Kidney (tissue), 14 donors: ENCODE results near the gene LAMA5. TPM values are rescaled to one million over a fixed set of nuclear protein-coding genes. Genes with fewer than 3 reads are reported as not detected.

Experiments
- DNase-seq, 5 donors: peaks; one replicate each; pipeline ENCODE4 v3.0.0-alpha.2; 2013 to 2020
- FAIRE-seq: peaks from 2 replicates; lab custom pipeline; 2012; peaks lifted over from hg19 to GRCh38; lab: Jason Lieb, UNC
- H3K27ac ChIP-seq, 2 donors: one replicate each; pipeline ENCODE4 v1.7.0; 2013; ENCODE audit warnings: low read depth in 2 of 2, low read length in 2 of 2, inconsistent platforms in 1 of 2
- H3K27me3 ChIP-seq: one replicate; pipeline ENCODE4 v1.7.1; 2013; ENCODE audit warnings: low read length, inconsistent platforms; ENCODE audit not compliant: control insufficient read depth, insufficient read depth
- H3K36me3 ChIP-seq, 3 donors: one replicate each; pipeline versions ENCODE4 v1.7.0 to v1.7.1; 2013; ENCODE audit warnings: low read length in 3 of 3, control low read depth in 1 of 3, inconsistent platforms in 1 of 3; ENCODE audit not compliant: insufficient read depth in 3 of 3, control insufficient read depth in 2 of 3
- H3K4me1 ChIP-seq, 3 donors: one replicate each; pipeline versions ENCODE4 v1.7.0 to v1.7.1; 2013; ENCODE audit warnings: low read length in 3 of 3, inconsistent platforms in 1 of 3, low read depth in 1 of 3; ENCODE audit not compliant: control insufficient read depth in 2 of 3, insufficient read depth in 2 of 3
- H3K4me3 ChIP-seq, 3 donors: one replicate each; pipeline versions ENCODE4 v1.7.0 to v1.8.1; 2013; ENCODE audit warnings: low read length in 3 of 3, control low read depth in 1 of 3, inconsistent platforms in 1 of 3
- H3K9ac ChIP-seq, 3 donors: one replicate each; pipeline versions ENCODE4 v1.7.0 to v1.7.1; 2013; ENCODE audit warnings: low read length in 3 of 3, control low read depth in 1 of 3, inconsistent platforms in 1 of 3
- H3K9me3 ChIP-seq, 3 donors: one replicate each; pipeline versions ENCODE4 v1.7.0 to v1.7.1; 2013; ENCODE audit warnings: low read length in 3 of 3, control low read depth in 1 of 3, inconsistent platforms in 1 of 3; ENCODE audit not compliant: control insufficient read depth in 2 of 3, insufficient read depth in 1 of 3
- intact Hi-C: fragments of 100-400 bp; cut with DNase I; formaldehyde crosslinking; loops from one replicate; pipeline ENCODE4 v1.11.1; 2022
- polyA plus RNA-seq: library from polyadenylated mRNA; stranded (reverse); fragments of 350-450 nt; fragmentation: Illumina TruSeq; extraction: RNeasy Lipid Tissue Mini Kit (QIAGEN cat#74804); gene quantifications from one replicate; pipeline ENCODE4 v1.2.3, GENCODE V29; 2014; ENCODE audit warnings: low read depth, low replicate concordance; ENCODE audit not compliant: insufficient read depth
- total RNA-seq: library from RNA; stranded (reverse); fragmentation: NEBNext Ultra II Directional; extraction: Animal tissue kit (Norgen Biotek cat#: 25700); gene quantifications from one replicate; pipeline ENCODE4 v1.2.1, GENCODE V29; 2021
- TF ChIP-seq, protein P1 (sequence below): IDR thresholded peaks from 3 replicates; pipeline ENCODE4 v1.5.1; 2012; ENCODE audit warnings: mild to moderate bottlenecking, moderate library complexity, borderline replicate concordance; ENCODE audit not compliant: insufficient read depth; ENCODE audit errors: extremely low read depth
- donor health status: control.
- donor health status: control.
- donor health status: control.
- donor health status: control.
- donor health status: control.
- donor health status: DM: yes; HTN: yes; CAD: no.
- donor health status: Normal renal cell carcinoma (clear cell type).

LAMA5 gene
- total and polyA plus RNA-seq, 2 donors from 2014 or later, result 94.0 to 342 TPM

DNA sequence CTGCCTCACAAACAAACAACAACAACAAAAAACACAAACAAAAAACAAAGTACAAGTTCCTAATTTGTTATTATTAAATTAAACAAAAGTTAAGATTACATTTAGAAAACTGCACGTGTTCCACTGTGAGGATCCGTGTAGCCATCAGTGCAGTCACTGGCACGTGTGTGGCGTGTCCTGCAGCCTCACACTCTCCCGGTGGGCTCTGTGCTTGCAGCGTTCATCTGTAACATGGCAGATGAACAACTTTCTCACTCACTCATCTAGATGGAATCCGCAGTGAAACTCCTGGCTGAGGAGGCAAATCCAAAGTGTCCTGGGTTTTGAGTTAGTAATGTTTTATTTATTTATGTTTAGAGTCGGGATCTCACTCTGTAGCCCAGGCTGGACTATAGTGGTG lies 77.2 kb downstream of the LAMA5 start:
- Histone ChIP-seq H3K9me3 (no peaks in the 10 kb centered on the region), H3K4me1 (no peaks in the 10 kb centered on the region), H3K27me3 (no peaks in the 10 kb centered on the region), H3K36me3 (peaks cover 0 to 40% (median 22%) of the 10 kb centered on the region in 3 donors), H3K27ac (no peak overlapping the region), H3K9ac (no peak overlapping the region), H3K4me3 (no peak overlapping the region)
- FAIRE-seq (no peak), DNase-seq (peak in 1 of 5 donors; percentile 45)
- intact Hi-C loops, result no loop called here
- TF ChIP-seq, protein P1, sequence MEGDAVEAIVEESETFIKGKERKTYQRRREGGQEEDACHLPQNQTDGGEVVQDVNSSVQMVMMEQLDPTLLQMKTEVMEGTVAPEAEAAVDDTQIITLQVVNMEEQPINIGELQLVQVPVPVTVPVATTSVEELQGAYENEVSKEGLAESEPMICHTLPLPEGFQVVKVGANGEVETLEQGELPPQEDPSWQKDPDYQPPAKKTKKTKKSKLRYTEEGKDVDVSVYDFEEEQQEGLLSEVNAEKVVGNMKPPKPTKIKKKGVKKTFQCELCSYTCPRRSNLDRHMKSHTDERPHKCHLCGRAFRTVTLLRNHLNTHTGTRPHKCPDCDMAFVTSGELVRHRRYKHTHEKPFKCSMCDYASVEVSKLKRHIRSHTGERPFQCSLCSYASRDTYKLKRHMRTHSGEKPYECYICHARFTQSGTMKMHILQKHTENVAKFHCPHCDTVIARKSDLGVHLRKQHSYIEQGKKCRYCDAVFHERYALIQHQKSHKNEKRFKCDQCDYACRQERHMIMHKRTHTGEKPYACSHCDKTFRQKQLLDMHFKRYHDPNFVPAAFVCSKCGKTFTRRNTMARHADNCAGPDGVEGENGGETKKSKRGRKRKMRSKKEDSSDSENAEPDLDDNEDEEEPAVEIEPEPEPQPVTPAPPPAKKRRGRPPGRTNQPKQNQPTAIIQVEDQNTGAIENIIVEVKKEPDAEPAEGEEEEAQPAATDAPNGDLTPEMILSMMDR, result no peak

DNA sequence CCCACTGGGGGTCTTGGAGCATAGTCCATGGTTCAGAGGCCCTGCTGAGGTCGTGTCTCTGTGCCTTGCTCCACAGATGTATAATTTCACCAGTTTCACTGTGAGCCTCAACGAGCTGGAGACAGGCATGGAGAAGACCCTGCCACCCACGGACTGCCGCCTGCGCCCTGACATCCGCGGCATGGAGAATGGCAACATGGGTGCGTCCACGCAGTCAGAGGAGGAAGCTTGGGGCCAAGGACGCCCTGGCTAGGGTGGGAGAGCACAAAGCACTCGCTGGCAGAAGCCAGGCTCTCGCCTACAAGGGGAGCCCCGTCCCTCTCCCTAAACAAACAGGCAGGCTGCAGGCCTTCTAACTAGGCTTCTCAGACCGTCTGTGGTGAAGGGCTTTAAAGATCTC lies 78.0 kb downstream of the LAMA5 start:
- no peak for DNase-seq
- FAIRE-seq, result no peak
- no peak overlapping the region for H3K4me3 ChIP-seq
- H3K27me3 ChIP-seq, result no peaks in the 10 kb centered on the region
- intact Hi-C loops, result no loop called here
- H3K27ac ChIP-seq, result no peak overlapping the region
- peaks cover 0 to 40% (median 19%) of the 10 kb centered on the region in 3 donors for H3K36me3 ChIP-seq
- H3K9me3 ChIP-seq, result no peaks in the 10 kb centered on the region
- no peaks in the 10 kb centered on the region for H3K4me1 ChIP-seq
- H3K9ac ChIP-seq, result no peak overlapping the region
- TF ChIP-seq, protein P1, result no peak

DNA sequence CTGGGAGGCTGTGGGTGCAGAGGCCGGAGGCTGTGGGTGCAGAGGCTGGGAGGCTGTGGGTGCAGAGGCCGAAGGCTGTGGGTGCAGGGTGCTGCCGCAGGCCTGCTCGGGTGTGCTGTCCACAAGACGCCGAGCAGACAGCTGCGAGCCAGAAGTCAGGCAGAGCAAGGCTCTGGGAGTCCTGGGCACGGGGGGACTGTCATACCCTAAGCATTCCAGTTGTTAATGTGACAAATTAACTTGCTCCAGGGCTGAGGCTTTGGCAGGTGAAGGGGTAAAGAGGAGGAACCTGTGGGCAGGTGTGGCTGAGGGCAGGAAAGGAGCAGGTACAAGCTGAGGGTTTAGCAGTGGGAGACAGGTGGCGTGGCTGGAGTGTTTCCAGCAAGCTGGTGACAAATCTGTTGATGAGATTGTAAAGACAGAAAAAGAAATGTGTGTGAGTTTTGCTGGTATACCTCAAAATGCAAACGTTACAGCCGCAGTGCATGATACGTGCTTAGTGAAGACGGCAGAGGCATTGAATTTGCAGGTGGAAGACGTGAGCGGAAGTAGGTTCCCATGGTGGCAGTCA lies 78.5 kb downstream of the LAMA5 start:
- FAIRE-seq (no peak), DNase-seq (peak in 1 of 5 donors; percentile 43)
- no peak overlapping the region for H3K9ac ChIP-seq
- TF ChIP-seq, protein P1, result no peak
- H3K4me1 ChIP-seq, result no peaks in the 10 kb centered on the region
- H3K36me3 ChIP-seq, result peaks cover 0 to 35% (median 14%) of the 10 kb centered on the region in 3 donors
- no peak overlapping the region for H3K4me3 ChIP-seq
- intact Hi-C loops, result no loop called here
- no peak overlapping the region for H3K27ac ChIP-seq
- H3K27me3 ChIP-seq, result no peaks in the 10 kb centered on the region
- H3K9me3 ChIP-seq, result no peaks in the 10 kb centered on the region
